Measurements from ENCODE around the gene KCNN3.

The KCNN3 gene

GRCh38 chr1:154809436-154810413, 60.4 kb downstream of the KCNN3 start:
- H3K9me3 ChIP-seq (ENCODE audit: control insufficient read depth in 5 of 5, low read length in 5 of 5) = no peaks in the 10 kb centered on the region
- H3K4me3 ChIP-seq (ENCODE audit: low read depth in 1 of 5, low read length in 5 of 5) = no peak overlapping the region
- no peaks in the 10 kb centered on the region for H3K36me3 ChIP-seq (ENCODE audit: control insufficient read depth in 5 of 5, insufficient read depth in 5 of 5, low read length in 5 of 5)
- no peak overlapping the region for H3K9ac ChIP-seq (ENCODE audit: low read length in 5 of 5)
- peaks cover 0 to 22% (median 2%) of the 10 kb centered on the region in 5 donors for H3K4me1 ChIP-seq (ENCODE audit: control insufficient read depth in 5 of 5, insufficient read depth in 5 of 5, low read length in 5 of 5)
- H3K27me3 ChIP-seq (ENCODE audit: control insufficient read depth in 5 of 5, insufficient read depth in 4 of 5, low read length in 5 of 5) = peaks cover 8 to 39% (median 20%) of the 10 kb centered on the region in 5 donors
- H3K27ac ChIP-seq (ENCODE audit: low read depth, low read length) = no peak overlapping the region

- H3K9ac ChIP-seq (ENCODE audit: low read length in 5 of 5) = no peak overlapping the region
- no peak overlapping the region for H3K4me3 ChIP-seq (ENCODE audit: low read depth in 1 of 5, low read length in 5 of 5)
- peaks cover 8 to 39% (median 20%) of the 10 kb centered on the region in 5 donors for H3K27me3 ChIP-seq (ENCODE audit: control insufficient read depth in 5 of 5, insufficient read depth in 4 of 5, low read length in 5 of 5)
- no peaks in the 10 kb centered on the region for H3K36me3 ChIP-seq (ENCODE audit: control insufficient read depth in 5 of 5, insufficient read depth in 5 of 5, low read length in 5 of 5)
- no peaks in the 10 kb centered on the region for H3K9me3 ChIP-seq (ENCODE audit: control insufficient read depth in 5 of 5, low read length in 5 of 5)
- no peak overlapping the region for H3K27ac ChIP-seq (ENCODE audit: low read depth, low read length)
- H3K4me1 ChIP-seq (ENCODE audit: control insufficient read depth in 5 of 5, insufficient read depth in 5 of 5, low read length in 5 of 5) = peaks cover 0 to 22% (median 2%) of the 10 kb centered on the region in 5 donors
Observed at GRCh38 chr1:154808909-154809262, 61.2 kb downstream of the KCNN3 start.

GRCh38 chr1:154808261-154808908, 61.7 kb downstream of the KCNN3 start:
- Histone ChIP-seq H3K9ac (ENCODE audit: low read length in 5 of 5) (no peak overlapping the region), H3K36me3 (ENCODE audit: control insufficient read depth in 5 of 5, insufficient read depth in 5 of 5, low read length in 5 of 5) (no peaks in the 10 kb centered on the region), H3K4me1 (ENCODE audit: control insufficient read depth in 5 of 5, insufficient read depth in 5 of 5, low read length in 5 of 5) (peaks cover 0 to 22% (median 2%) of the 10 kb centered on the region in 5 donors), H3K9me3 (ENCODE audit: control insufficient read depth in 5 of 5, low read length in 5 of 5) (no peaks in the 10 kb centered on the region), H3K4me3 (ENCODE audit: low read depth in 1 of 5, low read length in 5 of 5) (no peak overlapping the region), H3K27me3 (ENCODE audit: control insufficient read depth in 5 of 5, insufficient read depth in 4 of 5, low read length in 5 of 5) (peaks cover 8 to 38% (median 20%) of the 10 kb centered on the region in 5 donors), H3K27ac (ENCODE audit: low read depth, low read length) (no peak overlapping the region)

- no peaks in the 10 kb centered on the region for H3K9me3 ChIP-seq (ENCODE audit: control insufficient read depth in 5 of 5, low read length in 5 of 5)
- H3K4me1 ChIP-seq (ENCODE audit: control insufficient read depth in 5 of 5, insufficient read depth in 5 of 5, low read length in 5 of 5) = peaks cover 0 to 22% (median 2%) of the 10 kb centered on the region in 5 donors
- no peak overlapping the region for H3K9ac ChIP-seq (ENCODE audit: low read length in 5 of 5)
- H3K27ac ChIP-seq (ENCODE audit: low read depth, low read length) = no peak overlapping the region
- H3K4me3 ChIP-seq (ENCODE audit: low read depth in 1 of 5, low read length in 5 of 5) = no peak overlapping the region
- peaks cover 8 to 36% (median 20%) of the 10 kb centered on the region in 5 donors for H3K27me3 ChIP-seq (ENCODE audit: control insufficient read depth in 5 of 5, insufficient read depth in 4 of 5, low read length in 5 of 5)
- no peaks in the 10 kb centered on the region for H3K36me3 ChIP-seq (ENCODE audit: control insufficient read depth in 5 of 5, insufficient read depth in 5 of 5, low read length in 5 of 5)
Observed at GRCh38 chr1:154807048-154807591, 63.0 kb downstream of the KCNN3 start.

- Histone ChIP-seq H3K4me3 (ENCODE audit: low read depth in 1 of 5, low read length in 5 of 5) (no peak overlapping the region), H3K36me3 (ENCODE audit: control insufficient read depth in 5 of 5, insufficient read depth in 5 of 5, low read length in 5 of 5) (no peaks in the 10 kb centered on the region), H3K4me1 (ENCODE audit: control insufficient read depth in 5 of 5, insufficient read depth in 5 of 5, low read length in 5 of 5) (peaks cover 0 to 22% (median 2%) of the 10 kb centered on the region in 5 donors), H3K9me3 (ENCODE audit: control insufficient read depth in 5 of 5, low read length in 5 of 5) (no peaks in the 10 kb centered on the region), H3K9ac (ENCODE audit: low read length in 5 of 5) (no peak overlapping the region), H3K27ac (ENCODE audit: low read depth, low read length) (no peak overlapping the region), H3K27me3 (ENCODE audit: control insufficient read depth in 5 of 5, insufficient read depth in 4 of 5, low read length in 5 of 5) (peaks cover 8 to 36% (median 20%) of the 10 kb centered on the region in 5 donors)
Observed at GRCh38 chr1:154806333-154806732, 63.7 kb downstream of the KCNN3 start.

GRCh38 chr1:154802982-154803920, 66.8 kb downstream of the KCNN3 start:
- Histone ChIP-seq H3K9me3 (ENCODE audit: control insufficient read depth in 5 of 5, low read length in 5 of 5) (no peaks in the 10 kb centered on the region), H3K4me3 (ENCODE audit: low read depth in 1 of 5, low read length in 5 of 5) (no peak overlapping the region), H3K27me3 (ENCODE audit: control insufficient read depth in 5 of 5, insufficient read depth in 4 of 5, low read length in 5 of 5) (peaks cover 5 to 33% (median 14%) of the 10 kb centered on the region in 5 donors), H3K27ac (ENCODE audit: low read depth, low read length) (no peak overlapping the region), H3K4me1 (ENCODE audit: control insufficient read depth in 5 of 5, insufficient read depth in 5 of 5, low read length in 5 of 5) (peaks cover 0 to 2% (median 0%) of the 10 kb centered on the region in 5 donors), H3K36me3 (ENCODE audit: control insufficient read depth in 5 of 5, insufficient read depth in 5 of 5, low read length in 5 of 5) (no peaks in the 10 kb centered on the region), H3K9ac (ENCODE audit: low read length in 5 of 5) (no peak overlapping the region)

DNA sequence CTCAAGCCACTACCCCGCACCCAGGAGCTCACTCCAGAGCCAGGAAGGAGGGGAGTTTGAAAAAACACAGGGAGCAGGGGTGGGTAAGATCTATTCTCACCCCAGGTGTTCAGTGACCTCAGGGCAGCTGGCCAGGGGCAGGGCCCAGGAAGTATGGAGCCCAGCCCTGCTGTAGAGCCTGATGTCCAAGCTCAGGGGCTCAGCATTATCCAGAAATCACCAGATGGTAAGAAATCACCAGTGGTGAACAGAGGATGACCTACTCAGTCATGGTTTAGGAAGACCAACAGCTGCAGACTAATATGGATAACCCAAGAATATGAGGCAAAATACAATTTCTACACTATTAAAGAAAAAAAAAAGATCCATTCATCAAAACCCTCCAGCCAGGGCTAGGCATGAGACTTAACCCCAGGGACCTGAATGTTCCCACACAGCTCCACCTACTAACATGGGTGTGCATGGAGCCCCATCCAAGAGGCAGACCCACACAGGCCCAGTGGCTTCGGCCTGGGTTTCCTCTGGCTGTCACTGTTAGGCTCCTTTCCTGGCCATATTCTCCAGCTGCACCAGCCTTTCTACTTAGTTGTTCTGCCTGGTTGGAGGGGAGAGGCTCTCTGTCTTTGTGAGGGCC, 67.6 kb downstream of the KCNN3 start:
- H3K27ac ChIP-seq (ENCODE audit: low read depth, low read length) = no peak overlapping the region
- no peak overlapping the region for H3K4me3 ChIP-seq (ENCODE audit: low read depth in 1 of 5, low read length in 5 of 5)
- H3K9ac ChIP-seq (ENCODE audit: low read length in 5 of 5) = no peak overlapping the region
- no peaks in the 10 kb centered on the region for H3K9me3 ChIP-seq (ENCODE audit: control insufficient read depth in 5 of 5, low read length in 5 of 5)
- no peaks in the 10 kb centered on the region for H3K4me1 ChIP-seq (ENCODE audit: control insufficient read depth in 5 of 5, insufficient read depth in 5 of 5, low read length in 5 of 5)
- H3K27me3 ChIP-seq (ENCODE audit: control insufficient read depth in 5 of 5, insufficient read depth in 4 of 5, low read length in 5 of 5) = peaks cover 4 to 26% (median 13%) of the 10 kb centered on the region in 5 donors
- no peaks in the 10 kb centered on the region for H3K36me3 ChIP-seq (ENCODE audit: control insufficient read depth in 5 of 5, insufficient read depth in 5 of 5, low read length in 5 of 5)

GRCh38 chr1:154801234-154802011, 68.7 kb downstream of the KCNN3 start:
- Histone ChIP-seq H3K27ac (ENCODE audit: low read depth, low read length) (no peak overlapping the region), H3K27me3 (ENCODE audit: control insufficient read depth in 5 of 5, insufficient read depth in 4 of 5, low read length in 5 of 5) (peaks cover 4 to 21% (median 11%) of the 10 kb centered on the region in 5 donors), H3K4me1 (ENCODE audit: control insufficient read depth in 5 of 5, insufficient read depth in 5 of 5, low read length in 5 of 5) (no peaks in the 10 kb centered on the region), H3K4me3 (ENCODE audit: low read depth in 1 of 5, low read length in 5 of 5) (no peak overlapping the region), H3K9me3 (ENCODE audit: control insufficient read depth in 5 of 5, low read length in 5 of 5) (no peaks in the 10 kb centered on the region), H3K36me3 (ENCODE audit: control insufficient read depth in 5 of 5, insufficient read depth in 5 of 5, low read length in 5 of 5) (no peaks in the 10 kb centered on the region), H3K9ac (ENCODE audit: low read length in 5 of 5) (no peak overlapping the region)

Data from subcutaneous abdominal adipose tissue (tissue), 5 donors.